Body of pancreas (tissue), 4 donors: ENCODE results near the gene SLC1A5. TPM values are rescaled to one million over a fixed set of nuclear protein-coding genes. Genes with fewer than 3 reads are reported as not detected.

ENCODE experiments used
- ATAC-seq: fragments of 150-250 bp; one replicate; pipeline ENCODE4 v1.9.1; 2016
- DNase-seq, 4 donors: peaks; one replicate each; pipeline ENCODE4 v3.0.0-alpha.2; 2019
- H3K27ac ChIP-seq, 4 donors: fragments of 200-600 bp; sonication (generic); 1 replicate in 3 of 4; 2 replicates in 1 of 4; pipeline versions ENCODE4 v1.5.1 to v1.6.1; 2016 to 2019; ENCODE audit warnings: mild to moderate bottlenecking in 1 of 4, mixed read lengths in 1 of 4, moderate library complexity in 1 of 4
- H3K27me3 ChIP-seq, 2 donors: fragments of 200-600 bp; sonication (generic); one replicate each; pipeline ENCODE4 v1.6.0; 2016; ENCODE audit warnings: mild to moderate bottlenecking in 1 of 2
- H3K36me3 ChIP-seq, 2 donors: fragments of 200-600 bp; sonication (generic); replicated peaks in 1 of 2; 2 replicates each; pipeline ENCODE4 v1.5.1; 2016; ENCODE audit warnings: low read depth in 2 of 2; ENCODE audit not compliant: insufficient read depth in 1 of 2
- H3K4me1 ChIP-seq: fragments of 200-600 bp; sonication (generic); one replicate; pipeline ENCODE4 v1.6.0; 2016
- H3K4me3 ChIP-seq, 2 donors: fragments of 200-600 bp; sonication (generic); 1 replicate in 1 of 2; 2 replicates in 1 of 2; pipeline ENCODE4 v1.5.1; 2016 to 2019
- H3K9me3 ChIP-seq, 3 donors: fragments of 200-600 bp; sonication (generic); 1 replicate in 2 of 3; 2 replicates in 1 of 3; pipeline ENCODE4 v1.5.1; 2016
- CTCF ChIP-seq, 7 experiments: fragments of 450-650 bp in 4 of 7; fragments of 200-600 bp in 3 of 7; sonication (generic) in 3 of 7; IDR thresholded peaks; one replicate each; pipeline ENCODE4 v1.5.1; 2016 to 2019; ENCODE audit warnings: antibody characterized with exemption in 7 of 7
- POLR2A ChIP-seq, 3 donors: fragments of 450-650 bp; IDR thresholded peaks; one replicate each; pipeline ENCODE4 v1.6.1; 2016; ENCODE audit warnings: antibody characterized with exemption in 3 of 3, mild to moderate bottlenecking in 2 of 3
- WGBS, 2 donors: methylation state at CpG; one replicate each; pipeline ENCODE4 v1.1.5; 2017; 5-methylcytosine and 5-hydroxymethylcytosine counted together
- intact Hi-C: fragments of 100-400 bp; cut with DNase I; formaldehyde crosslinking; loops from one replicate; pipeline ENCODE4 v1.15.1; 2023
- small RNA-seq: library from RNA; depleted of rRNA; stranded (forward); fragments of <200 nt; gene quantifications from one replicate; pipeline ENCODE3, GENCODE V24; 2016
- total RNA-seq, 2 donors: library from RNA; depleted of rRNA; stranded (reverse); fragments of >200 nt; gene quantifications; one replicate each; pipeline ENCODE4 v1.1.0, GENCODE V29; 2016

SLC1A5 gene
- total RNA-seq, 2 donors from 2014 or later: 31.4 to 39.2 TPM

GRCh38 chr19:46725036-46725820 lies 63.2 kb downstream of the SLC1A5 start:
- WGBS, 2 donors: 88 to 91% methylated on average over 2 to 24 of the region's 26 CpGs
- intact Hi-C loops: no loop called here
- Histone ChIP-seq H3K9me3 (no peaks in the 10 kb centered on the region), H3K27me3 (no peaks in the 10 kb centered on the region), H3K4me3 (no peak overlapping the region), H3K36me3 (peaks cover 11 to 42% of the 10 kb centered on the region in 2 donors), H3K4me1 (no peaks in the 10 kb centered on the region), H3K27ac (no peak overlapping the region)
- no peak for TF ChIP-seq POLR2A (IDR thresholded peaks at IDR 0.05)
- no peak for TF ChIP-seq CTCF (IDR thresholded peaks at IDR 0.05)
- no peak for DNase-seq
- ATAC-seq: no peak

Small RNA genes within 50 kb of the gene (small RNA-seq; reads per million reads assigned to genes)
- gene AC008622.3 (not detected), gene HNRNPMP2 (not detected), gene RF00019 (not detected)

Other genes with a start within 250 kb of the SLC1A5 start
- 10 to 100 TPM; 70.5 to 79.6 TPM for gene CALM3, start 187.3 kb downstream of the SLC1A5 start, total RNA-seq
- 1 to 10 TPM; 5.3 to 9.6 TPM for gene PTGIR, start 163.5 kb downstream of the SLC1A5 start, total RNA-seq
- gene GNG8, start 152.4 kb downstream of the SLC1A5 start, total RNA-seq: not detected
- 1 to 10 TPM in 1 of 2 donors, under 1 TPM in 1; 0.99 to 4.4 TPM for gene DACT3, start 127.4 kb downstream of the SLC1A5 start, total RNA-seq
- gene PRKD2, start 71.5 kb downstream of the SLC1A5 start, total RNA-seq: 10 to 100 TPM; 18.9 to 58.3 TPM
- gene FKRP, start 42.5 kb downstream of the SLC1A5 start, total RNA-seq: 10 to 100 TPM in 1 of 2 donors, 1 to 10 TPM in 1; 8.8 to 13.2 TPM
- 10 to 100 TPM; 51.4 to 55.5 TPM for gene STRN4, start 42.1 kb downstream of the SLC1A5 start, total RNA-seq
- gene AP2S1, start 62.3 kb upstream of the SLC1A5 start, total RNA-seq: 10 to 100 TPM; 32.2 to 49.1 TPM
- gene ARHGAP35, start 72.4 kb upstream of the SLC1A5 start, total RNA-seq: 10 to 100 TPM; 22.8 to 24.7 TPM
- not detected for gene NPAS1, start 231.2 kb upstream of the SLC1A5 start, total RNA-seq